ENCODE measurements around the gene AHSG.

The AHSG gene

GRCh38 chr3:186643493-186643892, 30.6 kb downstream of the AHSG start:
- DNase-seq = no peak

DNA sequence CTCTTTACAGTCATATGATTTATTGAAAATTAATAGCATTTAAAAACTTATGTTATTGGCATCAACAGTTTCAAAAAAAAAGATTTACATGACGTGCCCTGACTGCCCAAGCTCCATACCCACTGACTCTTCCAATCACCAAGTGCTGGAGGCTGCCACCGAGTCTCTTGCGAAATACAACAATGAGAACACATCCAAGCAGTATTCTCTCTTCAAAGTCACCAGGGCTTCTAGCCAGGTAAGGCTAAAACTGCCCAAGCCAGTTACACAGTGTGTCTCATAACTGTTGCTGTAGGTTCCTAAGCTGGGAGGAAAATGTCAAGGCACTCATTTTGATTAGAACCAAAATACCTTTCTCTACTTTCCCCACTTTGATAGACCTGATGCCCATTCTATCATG, 31.8 kb downstream of the AHSG start:
- no peak for DNase-seq

GRCh38 chr3:186646106-186646505, 33.2 kb downstream of the AHSG start:
- no peak for DNase-seq

DNA sequence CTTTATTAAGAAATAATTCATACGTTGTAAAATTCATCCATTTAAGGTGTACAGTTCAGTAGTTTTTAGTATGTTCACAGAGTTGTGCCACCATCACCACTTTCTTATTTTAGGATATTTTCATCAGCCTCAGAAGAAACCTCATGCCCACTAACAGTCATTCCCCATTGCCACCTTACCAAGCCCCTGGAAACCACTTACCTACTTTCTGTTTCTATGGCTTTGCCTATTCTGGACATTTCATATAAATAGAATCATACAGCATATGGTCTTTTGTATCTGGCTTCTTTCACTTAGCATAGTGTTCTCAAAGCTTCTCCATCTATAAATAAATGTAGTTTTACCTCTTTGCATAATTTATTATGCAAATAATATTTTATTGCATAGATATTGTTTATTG, 34.0 kb downstream of the AHSG start:
- no peak for DNase-seq

DNA sequence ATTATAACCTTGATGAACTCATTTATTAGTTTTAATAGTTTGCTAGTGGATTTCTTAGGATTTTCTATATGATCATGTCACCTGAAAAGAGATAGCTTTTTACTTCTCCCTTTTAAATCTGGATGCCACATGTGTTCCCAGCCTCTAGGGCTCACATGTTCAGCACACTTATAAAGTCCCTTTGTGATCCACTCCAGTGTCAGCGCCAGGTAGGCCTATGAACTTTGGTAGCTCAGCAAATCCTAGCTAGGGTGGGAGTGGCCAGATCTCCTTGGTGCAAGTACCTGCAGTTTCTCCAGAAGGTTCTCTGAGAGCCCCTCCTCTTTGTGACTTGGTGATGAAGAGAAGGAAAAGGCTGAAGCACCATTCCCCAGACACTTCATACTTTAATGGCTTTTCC, 36.0 kb downstream of the AHSG start:
- DNase-seq = no peak

DNA sequence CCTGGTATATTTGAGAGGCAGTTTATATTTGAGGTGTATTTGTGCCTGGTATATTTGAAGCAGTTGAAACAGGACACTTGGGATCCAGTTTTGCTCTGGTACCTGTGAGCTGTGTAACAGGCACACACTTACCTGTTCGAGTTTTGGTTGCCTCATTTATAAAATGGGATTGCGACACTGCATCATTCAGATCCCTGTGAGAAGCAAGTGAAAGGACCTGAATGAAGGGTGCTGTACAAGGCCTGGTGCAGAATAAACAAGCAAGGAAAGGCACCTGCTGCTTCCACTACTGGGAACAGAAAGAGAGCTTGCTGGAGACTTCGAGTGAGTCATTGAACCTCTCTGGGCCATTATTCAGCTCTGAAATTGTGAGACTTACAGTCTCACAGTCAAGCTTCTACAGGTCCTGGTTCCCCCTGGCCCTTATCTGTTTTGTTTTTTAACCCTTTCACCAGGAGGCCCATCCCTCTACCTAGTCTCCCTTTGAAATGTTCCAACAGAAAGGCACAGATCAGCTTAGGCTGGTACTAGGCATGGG, 38.9 kb downstream of the AHSG start:
- no peak for DNase-seq

DNA sequence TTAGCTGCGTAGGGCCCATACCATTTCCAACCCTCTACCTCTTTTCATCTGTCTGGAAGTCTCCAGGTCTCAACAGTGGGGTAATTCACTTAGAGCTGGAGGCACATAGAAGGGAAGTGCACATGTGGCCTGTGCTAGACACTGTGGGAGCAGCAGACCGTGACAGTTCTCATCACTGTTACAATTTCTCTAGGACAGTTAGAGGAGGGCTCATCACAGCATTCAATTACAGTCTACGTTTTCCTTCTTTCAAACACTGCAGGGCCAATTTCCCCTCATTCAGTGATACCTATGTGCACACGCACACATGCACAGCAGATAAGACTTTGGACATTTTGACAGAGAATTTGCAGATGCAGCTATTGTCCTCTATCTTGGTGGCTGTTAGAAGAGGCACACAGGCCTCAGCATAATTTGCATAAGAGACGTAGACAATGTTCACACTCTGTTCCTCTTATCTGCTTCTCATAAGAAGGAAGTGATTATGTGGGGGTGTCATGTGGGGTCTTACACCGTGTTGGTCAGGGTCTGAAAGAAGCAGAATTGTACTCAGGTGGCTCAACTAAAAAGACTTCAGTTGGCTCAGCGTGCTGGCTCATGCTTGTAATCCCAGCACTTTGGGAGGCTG, 40.3 kb downstream of the AHSG start:
- no peak for DNase-seq

- no peak for DNase-seq
These were observed 41.1 kb downstream of the AHSG start for GRCh38 chr3:186653984-186654383.

- no peak for DNase-seq
These were observed 50.7 kb downstream of the AHSG start for GRCh38 chr3:186663361-186664118.

DNA sequence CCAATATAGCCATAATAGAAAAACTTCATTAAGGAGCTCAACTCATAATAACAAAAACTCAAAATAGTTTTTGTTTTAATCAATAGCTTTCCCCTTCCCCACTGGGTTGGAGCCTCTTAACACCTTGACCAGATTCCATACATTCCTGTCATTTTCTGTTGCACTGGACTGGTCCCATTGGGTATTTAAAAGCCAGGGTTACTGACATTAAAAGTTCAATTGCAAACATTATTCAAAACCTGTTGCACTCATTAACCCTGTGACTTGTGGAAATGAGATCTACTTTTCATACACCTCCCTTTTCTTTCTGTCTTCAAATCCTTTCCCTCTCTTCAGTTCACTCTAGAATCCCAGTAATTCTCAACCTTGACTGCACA, 51.2 kb downstream of the AHSG start:
- no peak for DNase-seq

- DNase-seq = no peak
These were observed 51.6 kb downstream of the AHSG start for GRCh38 chr3:186664506-186664905.

- DNase-seq = no peak
These were observed 52.8 kb downstream of the AHSG start, which contains the start of gene HRG for GRCh38 chr3:186665625-186666188. TSS of gene HRG (plus strand) at chr3:186666014. CDS start at chr3:186666032, 18 bp downstream.

DNA sequence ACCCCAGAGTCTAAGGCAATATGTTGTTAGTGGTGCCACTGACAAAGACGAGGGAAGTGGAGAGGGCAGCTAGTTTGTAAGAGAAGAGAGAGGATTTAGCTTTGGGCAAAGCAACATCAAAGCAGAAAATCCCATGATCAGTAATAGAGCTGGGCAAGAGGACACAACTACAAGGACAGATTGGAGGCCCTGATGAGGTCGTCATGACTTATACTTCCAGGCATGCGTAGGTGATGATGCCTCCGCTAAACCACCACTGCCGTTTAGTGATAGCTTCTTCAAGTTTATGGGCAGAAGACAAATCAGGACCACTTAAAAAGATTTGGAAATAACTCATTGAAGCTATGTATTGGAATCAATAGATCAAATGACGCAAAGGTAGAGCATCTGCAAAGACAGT, 55.6 kb downstream of the AHSG start:
- DNase-seq = no peak

DNA sequence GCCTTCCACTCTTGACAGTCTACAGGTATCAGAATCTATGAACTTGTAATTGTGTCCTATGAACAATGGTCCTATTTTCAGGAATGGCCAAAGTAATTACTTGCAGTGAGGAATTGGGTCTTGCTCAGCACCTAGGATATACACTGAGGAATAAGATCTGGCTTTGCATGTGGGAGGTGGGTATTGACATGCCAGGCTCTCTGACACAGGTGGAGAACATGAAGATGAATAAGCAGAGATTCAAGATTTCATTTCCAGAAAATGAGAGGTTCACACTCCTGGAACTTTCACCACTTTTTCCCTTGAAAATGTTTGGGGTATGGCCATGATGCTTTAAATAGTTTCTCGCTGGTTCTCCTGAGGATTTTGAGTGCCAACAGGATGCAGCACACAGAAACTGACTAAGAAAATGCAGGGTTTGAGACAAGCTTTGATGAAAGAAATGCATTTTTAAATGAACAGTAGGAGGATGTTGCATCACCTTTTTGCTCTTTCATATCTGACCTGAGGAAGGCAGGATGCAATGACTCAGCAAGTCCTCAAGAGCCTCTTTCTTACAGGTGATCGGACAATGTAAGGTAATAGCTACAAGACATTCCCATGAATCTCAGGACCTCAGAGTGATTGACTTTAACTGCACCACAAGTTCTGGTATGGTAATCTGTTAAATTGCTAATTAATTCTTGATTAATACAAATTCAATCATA, 56.7 kb downstream of the AHSG start:
- DNase-seq = no peak

DNA sequence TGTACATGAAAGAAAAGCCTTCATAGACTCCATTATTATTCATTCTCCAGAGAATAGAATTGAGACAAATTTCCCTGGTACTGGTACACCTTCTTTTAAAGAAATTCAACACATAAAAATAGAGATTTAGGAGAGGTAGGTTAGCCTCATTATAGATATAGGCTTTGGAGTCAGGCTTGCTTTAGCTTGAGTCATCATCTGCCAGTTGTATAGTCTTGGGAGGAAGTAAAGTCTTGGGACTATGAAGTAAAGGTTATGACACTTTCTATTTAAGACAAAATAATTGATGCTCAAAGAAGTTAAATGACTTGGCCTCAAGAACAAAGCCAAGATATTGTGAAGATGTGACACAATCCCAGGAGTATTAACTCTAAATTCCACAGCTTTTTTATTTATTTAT, 57.3 kb downstream of the AHSG start:
- DNase-seq = no peak

All from CD4-positive, alpha-beta T cell treated with Interleukin-6 for 4 hours (primary cell).